Astrocyte of the spinal cord (primary cell): Measurements from ENCODE around the gene SLC10A7.

Experiments
- DNase-seq: peaks from one replicate; pipeline ENCODE4 v3.0.0; 2011; ENCODE audit warnings: low read depth, low spot score
- H3K4me3 ChIP-seq: 2 replicates; pipeline ENCODE4 v1.5.1; 2011; ENCODE audit warnings: low read depth, mild to moderate bottlenecking, low read length, moderate library complexity
- in situ Hi-C: cut with HindIII; loops from 2 replicates; pipeline ENCODE4 v1.10.0; 2017; ENCODE audit warnings: low sequenced_read_pairs
- TF ChIP-seq, protein P1 (sequence below): IDR thresholded peaks from 2 replicates; pipeline ENCODE4 v1.5.1; 2012; ENCODE audit warnings: low read depth, mild to moderate bottlenecking, low read length, inconsistent platforms

SLC10A7 gene, protein sequence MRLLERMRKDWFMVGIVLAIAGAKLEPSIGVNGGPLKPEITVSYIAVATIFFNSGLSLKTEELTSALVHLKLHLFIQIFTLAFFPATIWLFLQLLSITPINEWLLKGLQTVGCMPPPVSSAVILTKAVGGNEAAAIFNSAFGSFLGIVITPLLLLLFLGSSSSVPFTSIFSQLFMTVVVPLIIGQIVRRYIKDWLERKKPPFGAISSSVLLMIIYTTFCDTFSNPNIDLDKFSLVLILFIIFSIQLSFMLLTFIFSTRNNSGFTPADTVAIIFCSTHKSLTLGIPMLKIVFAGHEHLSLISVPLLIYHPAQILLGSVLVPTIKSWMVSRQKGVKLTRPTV

GRCh38 chr4:146521541-146522097 is at the start of gene SLC10A7:
Gene SLC10A7 (minus strand): TSS chr4:146521940. CDS start chr4:146521717, 223 bp downstream.
- TF ChIP-seq, protein P1, sequence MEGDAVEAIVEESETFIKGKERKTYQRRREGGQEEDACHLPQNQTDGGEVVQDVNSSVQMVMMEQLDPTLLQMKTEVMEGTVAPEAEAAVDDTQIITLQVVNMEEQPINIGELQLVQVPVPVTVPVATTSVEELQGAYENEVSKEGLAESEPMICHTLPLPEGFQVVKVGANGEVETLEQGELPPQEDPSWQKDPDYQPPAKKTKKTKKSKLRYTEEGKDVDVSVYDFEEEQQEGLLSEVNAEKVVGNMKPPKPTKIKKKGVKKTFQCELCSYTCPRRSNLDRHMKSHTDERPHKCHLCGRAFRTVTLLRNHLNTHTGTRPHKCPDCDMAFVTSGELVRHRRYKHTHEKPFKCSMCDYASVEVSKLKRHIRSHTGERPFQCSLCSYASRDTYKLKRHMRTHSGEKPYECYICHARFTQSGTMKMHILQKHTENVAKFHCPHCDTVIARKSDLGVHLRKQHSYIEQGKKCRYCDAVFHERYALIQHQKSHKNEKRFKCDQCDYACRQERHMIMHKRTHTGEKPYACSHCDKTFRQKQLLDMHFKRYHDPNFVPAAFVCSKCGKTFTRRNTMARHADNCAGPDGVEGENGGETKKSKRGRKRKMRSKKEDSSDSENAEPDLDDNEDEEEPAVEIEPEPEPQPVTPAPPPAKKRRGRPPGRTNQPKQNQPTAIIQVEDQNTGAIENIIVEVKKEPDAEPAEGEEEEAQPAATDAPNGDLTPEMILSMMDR, result no peak
- in situ Hi-C loops, result no loop called here

GRCh38 chr4:146567396-146567795 is 45.7 kb upstream of the SLC10A7 start:
- TF ChIP-seq, protein P1, result no peak
- DNase-seq, result no peak
- no peak overlapping the region for H3K4me3 ChIP-seq
- in situ Hi-C loops, result no loop called here

More at GRCh38 chr4:146521541-146522097, at the start of gene SLC10A7:
- peak within 1 kb of the TSS; percentile 86 for H3K4me3 ChIP-seq
- DNase-seq, result peak; percentile 76

GRCh38 chr4:146564492-146564891 is 42.8 kb upstream of the SLC10A7 start:
- no peak for DNase-seq
- in situ Hi-C loops, result no loop called here
- H3K4me3 ChIP-seq, result no peak overlapping the region
- TF ChIP-seq, protein P1, result no peak

DNA sequence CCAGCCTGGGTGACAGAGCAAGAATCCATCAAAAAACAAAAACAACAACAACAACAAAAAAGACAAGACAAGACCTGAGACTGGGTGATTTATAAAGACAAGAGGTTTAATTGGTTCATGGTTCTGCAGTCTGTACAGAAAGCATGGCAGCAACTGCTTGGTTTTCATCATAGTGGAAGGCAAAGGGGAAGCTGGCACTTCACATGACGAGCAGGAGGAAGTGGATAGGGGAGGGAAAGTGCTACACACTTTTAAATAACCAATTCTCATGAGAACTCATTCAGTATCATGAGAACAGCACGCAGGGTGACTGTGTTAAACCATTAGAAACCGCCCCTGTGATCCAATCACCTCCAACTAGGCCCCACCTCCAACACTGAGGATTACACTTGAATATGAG is 28.4 kb upstream of the SLC10A7 start:
- DNase-seq, result no peak
- no peak overlapping the region for H3K4me3 ChIP-seq
- TF ChIP-seq, protein P1, result no peak
- in situ Hi-C loops, result no loop called here

GRCh38 chr4:146548443-146548842 is 26.7 kb upstream of the SLC10A7 start:
- no peak for DNase-seq
- no peak overlapping the region for H3K4me3 ChIP-seq
- in situ Hi-C loops, result no loop called here
- TF ChIP-seq, protein P1, result no peak

GRCh38 chr4:146545102-146545501 is 23.4 kb upstream of the SLC10A7 start:
- H3K4me3 ChIP-seq, result no peak overlapping the region
- TF ChIP-seq, protein P1, result peak; percentile 52
- in situ Hi-C loops, result no loop called here
- peak; percentile 37 for DNase-seq
